ENCODE data around the gene TNFSF11. TPM values are rescaled to one million over a fixed set of nuclear protein-coding genes. Genes with fewer than 3 reads are reported as not detected.

TNFSF11 gene
- total and polyA plus RNA-seq, 2 of the 4 experiments (the other 2 are of a cell fraction) = not detected

GRCh38 chr13:42645717-42646116 lies 71.8 kb downstream of the TNFSF11 start:
- Histone ChIP-seq H3K9me3 (ENCODE audit: control insufficient read depth, insufficient read depth, low read length) (no peaks in the 10 kb centered on the region), H3K9ac (ENCODE audit: low read depth, low read length) (no peak overlapping the region), H4K91ac (ENCODE audit: insufficient read depth, low read depth, low read length) (no peak overlapping the region), H3K23ac (ENCODE audit: low read depth, low read length) (no peak overlapping the region), H3K18ac (ENCODE audit: low read depth, low read length) (no peak overlapping the region), H2BK5ac (ENCODE audit: low read depth, low read length, poor library complexity, severe bottlenecking) (no peak overlapping the region), H3K4me1 (ENCODE audit: control insufficient read depth, insufficient read depth, low read length) (no peaks in the 10 kb centered on the region), H3K27me3 (ENCODE audit: control insufficient read depth, insufficient read depth, low read length) (peaks cover 7% of the 10 kb centered on the region), H3K9me1 (ENCODE audit: insufficient read depth, low read length) (no peaks in the 10 kb centered on the region), H3K4me3 (ENCODE audit: insufficient read depth, low read depth, low read length) (no peak overlapping the region), H2BK120ac (ENCODE audit: low read depth, low read length) (no peak overlapping the region), H2AFZ (replicated peaks; ENCODE audit: low read length, poor library complexity) (no peak overlapping the region), H3K14ac (replicated peaks; ENCODE audit: low read depth, low read length) (no peak overlapping the region), H2AK5ac (ENCODE audit: low read depth, low read length) (no peak overlapping the region), H3K56ac (ENCODE audit: extremely low read depth, insufficient read depth, low read length) (no peak overlapping the region), H3K79me1 (ENCODE audit: low read depth in 1 of 2, low read length in 2 of 2) (no peaks in the 10 kb centered on the region), H4K8ac (ENCODE audit: low read depth in 2 of 2, low read length in 2 of 2) (no peak overlapping the region), H2BK15ac (ENCODE audit: low read depth, low read length) (no peak overlapping the region), H3K27ac (ENCODE audit: insufficient read depth, low read length) (no peak overlapping the region), H3K4ac (ENCODE audit: low read depth, low read length) (no peak overlapping the region), H4K5ac (ENCODE audit: low read depth, low read length) (no peak overlapping the region), H4K20me1 (ENCODE audit: insufficient read depth, low read length) (no peaks in the 10 kb centered on the region), H3K36me3 (ENCODE audit: control insufficient read depth, insufficient read depth, low read length) (no peaks in the 10 kb centered on the region), H2BK20ac (ENCODE audit: low read depth, low read length) (no peak overlapping the region), H3K4me2 (ENCODE audit: low read depth, low read length) (no peak overlapping the region), H2AK9ac (replicated peaks; ENCODE audit: low read depth, low read length, poor library complexity) (no peak overlapping the region)
- dilution Hi-C loops (cut with HindIII; ENCODE audit: low sequenced_read_pairs, unreplicated experiment) (no loop called here), intact Hi-C loops (cut with micrococcal nuclease) (no loop called here), in situ Hi-C loops (cut with MboI; ENCODE audit: low sequenced_read_pairs) (no loop called here)
- TF ChIP-seq MAZ (IDR thresholded peaks at IDR 0.05; ENCODE audit: borderline replicate concordance, low read depth, low read length) = no peak
- TF ChIP-seq SMC3 (IDR thresholded peaks at IDR 0.05; ENCODE audit: low read depth, low read length) = no peak
- TF ChIP-seq NFE2L2 (IDR thresholded peaks at IDR 0.05; ENCODE audit: low read depth, low read length) = no peak
- TF ChIP-seq FOS (IDR thresholded peaks at IDR 0.05; ENCODE audit: low read depth, low read length) = no peak
- TF ChIP-seq, protein P1, sequence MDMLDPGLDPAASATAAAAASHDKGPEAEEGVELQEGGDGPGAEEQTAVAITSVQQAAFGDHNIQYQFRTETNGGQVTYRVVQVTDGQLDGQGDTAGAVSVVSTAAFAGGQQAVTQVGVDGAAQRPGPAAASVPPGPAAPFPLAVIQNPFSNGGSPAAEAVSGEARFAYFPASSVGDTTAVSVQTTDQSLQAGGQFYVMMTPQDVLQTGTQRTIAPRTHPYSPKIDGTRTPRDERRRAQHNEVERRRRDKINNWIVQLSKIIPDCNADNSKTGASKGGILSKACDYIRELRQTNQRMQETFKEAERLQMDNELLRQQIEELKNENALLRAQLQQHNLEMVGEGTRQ (IDR thresholded peaks at IDR 0.05; ENCODE audit: low read depth, low read length) = no peak
- ChIA-PET CTCF (no interaction called here), POLR2A (ENCODE audit: unreplicated experiment) (no interaction called here)
- no peak for ATAC-seq (ENCODE audit: low read depth)
- no CpG with 5 or more reads among the region's 1 CpG for WGBS, 2 experiments (ENCODE audit: extremely low coverage in 2 of 2, insufficient read length in 1 of 2)
- no peak for DNase-seq
- BruUV-seq (replicated peaks) = no TSS peak

All from IMR-90 (cell line).